GM21360 (cell line): ENCODE measurements around the gene BACH2.
"Not testable (repeated sequence)": the region's sequence is repeated elsewhere in the genome, so short reads cannot be mapped to it uniquely, and the experiment has no call there.

ENCODE experiments used
- ATAC-seq: cut with Tn5 transposase; IDR thresholded peaks from one replicate; pipeline ENCODE4 v1.9.1; 2021; ENCODE audit warnings: mild to moderate bottlenecking, moderate library complexity; ENCODE audit not compliant: unreplicated experiment

The BACH2 gene

DNA sequence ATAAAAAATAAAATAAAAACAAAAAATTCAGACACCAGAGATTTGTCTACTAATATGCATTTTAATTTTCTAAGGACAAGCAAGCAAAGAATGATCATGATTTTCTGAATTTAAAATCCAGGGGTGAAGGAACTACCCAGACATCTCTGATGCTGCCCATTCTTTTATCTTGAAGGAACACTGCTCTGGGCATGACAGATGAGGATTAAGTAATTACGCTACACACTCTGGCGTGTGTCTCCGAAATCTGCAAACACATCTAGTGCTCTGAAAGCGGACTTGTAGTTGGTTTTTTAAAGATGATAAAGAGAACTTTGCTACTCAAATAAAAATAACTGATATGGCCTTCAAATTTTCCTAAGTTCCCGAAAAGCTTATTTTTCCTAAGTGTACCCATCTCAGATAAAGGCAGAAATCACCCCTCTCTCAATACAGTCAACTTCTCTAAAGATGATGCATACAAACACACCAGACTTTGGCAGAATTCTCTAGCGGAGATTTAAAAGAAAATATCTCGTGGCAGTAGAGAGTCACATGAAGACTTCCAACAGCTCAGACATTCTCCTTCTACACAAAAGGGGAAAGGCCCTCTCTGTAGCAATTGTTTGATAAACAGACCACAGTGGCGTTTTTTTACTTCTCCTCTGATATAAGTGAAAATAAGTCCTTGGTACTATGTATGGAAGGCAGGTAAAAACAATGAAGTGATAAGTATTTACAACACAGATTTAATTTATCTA lies 133.8 kb downstream of the BACH2 start:
- no peak for ATAC-seq

DNA sequence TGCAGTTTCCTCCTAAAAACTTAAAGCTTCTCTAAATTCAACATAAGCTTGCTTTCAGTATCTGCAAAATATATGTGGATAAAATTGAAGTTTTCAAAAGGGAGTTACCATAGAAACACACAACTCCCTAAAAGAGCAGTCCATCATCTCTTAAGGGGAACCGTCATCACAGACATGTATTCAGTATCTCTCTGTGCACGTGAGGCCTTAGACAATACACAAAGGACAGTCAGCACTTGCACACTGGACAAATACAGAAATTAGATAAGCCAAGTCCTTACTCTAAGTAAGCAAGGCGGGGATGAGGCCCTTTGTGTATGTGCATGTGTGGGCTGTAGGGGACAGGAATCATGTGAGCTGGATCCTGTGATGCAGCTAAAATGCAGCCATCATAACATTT lies 136.6 kb downstream of the BACH2 start:
- ATAC-seq, result no peak

DNA sequence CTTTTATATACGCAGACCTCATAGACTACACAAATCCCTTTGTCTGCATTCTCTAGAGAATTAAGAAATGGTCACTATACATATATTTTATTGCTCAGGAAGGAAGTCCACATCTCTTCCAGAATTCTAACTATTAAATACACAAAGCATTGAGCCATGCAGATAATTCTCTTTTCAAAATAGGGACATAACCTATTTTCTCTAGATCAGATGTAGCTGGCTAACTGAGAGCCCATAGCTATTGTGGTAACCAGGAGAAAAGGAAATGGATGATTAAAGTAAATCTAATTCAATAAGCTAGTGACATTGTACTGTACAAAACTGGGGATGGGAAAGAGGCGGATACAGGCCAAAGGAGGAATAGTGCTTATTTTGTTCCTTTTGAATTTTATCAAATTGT lies 137.2 kb downstream of the BACH2 start:
- ATAC-seq, result no peak

GRCh38 chr6:90158936-90159335 lies 137.7 kb downstream of the BACH2 start:
- ATAC-seq, result no peak

- no peak for ATAC-seq
Measured at GRCh38 chr6:90157441-90157840, 139.2 kb downstream of the BACH2 start.

- no peak for ATAC-seq
Measured at GRCh38 chr6:90156861-90157260, 139.8 kb downstream of the BACH2 start.

DNA sequence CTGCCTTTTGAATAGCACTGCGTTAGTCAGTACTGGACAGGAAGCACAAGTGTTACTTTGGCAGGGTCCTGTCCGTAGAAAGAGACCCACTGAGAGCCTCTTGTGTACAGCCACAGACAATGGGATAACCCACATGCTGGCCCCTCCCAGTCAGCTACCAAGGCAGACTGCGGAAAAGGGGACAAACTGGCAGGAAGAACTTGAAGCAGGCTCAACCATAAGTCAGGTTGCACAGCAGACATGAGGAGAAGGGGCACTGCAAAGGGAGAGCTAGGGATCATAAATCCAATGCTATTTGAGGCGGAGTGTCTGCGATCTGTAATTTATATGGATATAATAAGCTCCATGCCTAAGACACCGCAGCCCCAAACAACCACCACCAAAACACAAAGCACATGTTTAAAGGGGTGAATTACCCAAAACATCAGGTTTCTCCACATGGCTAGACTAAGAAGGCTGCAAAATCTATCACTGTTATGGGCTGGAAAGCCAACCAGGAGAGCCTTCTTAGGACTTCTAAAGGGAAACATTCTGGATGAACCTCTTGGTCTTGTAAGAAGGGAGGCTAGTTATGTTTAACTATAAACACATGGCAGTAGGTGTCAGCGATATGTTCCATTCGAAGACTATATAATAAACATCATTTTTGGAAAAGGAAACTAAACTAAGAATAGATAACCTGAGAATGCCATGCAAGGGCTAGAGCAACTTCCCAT lies 141.7 kb downstream of the BACH2 start:
- ATAC-seq, result no peak

DNA sequence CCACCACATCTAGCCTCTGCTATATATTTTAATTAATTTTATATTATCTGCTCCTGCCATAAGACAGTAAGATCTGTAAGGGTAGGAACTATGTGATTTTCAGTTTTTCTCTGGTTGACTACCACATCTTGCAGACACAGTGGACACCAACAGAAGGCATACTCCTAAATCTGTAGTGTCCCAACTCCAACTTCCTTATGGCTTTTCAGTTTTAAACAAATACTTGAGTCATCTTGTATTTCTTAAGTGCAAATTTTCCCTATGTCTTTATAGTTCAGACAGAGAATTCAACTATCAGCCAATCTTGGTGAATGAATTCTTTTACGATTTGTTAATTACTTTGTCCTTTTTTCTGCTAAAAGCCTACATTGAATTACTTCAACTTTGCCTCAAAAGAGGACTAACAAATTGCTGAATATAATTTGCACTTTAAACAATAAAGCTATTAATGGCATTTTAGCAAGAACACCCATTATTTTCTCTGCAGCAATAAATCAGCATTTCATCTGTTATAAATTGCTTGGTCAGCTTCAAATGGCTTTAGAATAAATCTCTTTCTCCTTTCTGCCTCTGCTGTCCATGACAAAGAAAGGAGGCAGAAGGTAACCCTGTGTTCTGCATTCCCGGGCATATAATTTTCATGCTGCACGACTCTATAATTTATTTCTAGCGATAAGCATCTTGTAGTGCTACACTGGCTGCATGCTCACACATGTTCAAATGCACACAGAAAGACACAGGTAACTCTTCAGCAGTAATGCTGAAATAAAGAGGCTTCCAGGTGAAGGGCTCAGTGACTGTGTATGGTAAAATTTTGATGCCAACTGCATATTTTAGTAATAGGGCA lies 144.8 kb downstream of the BACH2 start:
- no peak for ATAC-seq

DNA sequence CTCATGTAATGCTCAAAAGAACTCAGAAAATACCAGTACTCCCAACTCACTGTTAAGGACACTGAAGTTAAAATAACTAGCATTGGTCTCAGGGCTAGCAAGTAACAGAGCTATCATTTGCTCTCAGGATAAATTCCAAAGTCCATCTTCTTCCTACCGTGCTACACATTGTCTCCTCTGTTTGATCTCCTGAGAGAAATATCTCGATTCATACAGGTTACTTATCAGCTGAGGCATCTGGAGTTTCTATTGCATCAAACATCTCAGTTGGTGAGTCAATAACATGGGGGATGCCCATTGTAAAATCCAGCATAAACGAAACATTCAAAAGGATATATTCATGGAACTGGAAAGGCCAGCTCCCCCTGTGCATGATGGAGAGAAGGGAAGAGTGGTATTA lies 147.4 kb downstream of the BACH2 start:
- no peak for ATAC-seq

DNA sequence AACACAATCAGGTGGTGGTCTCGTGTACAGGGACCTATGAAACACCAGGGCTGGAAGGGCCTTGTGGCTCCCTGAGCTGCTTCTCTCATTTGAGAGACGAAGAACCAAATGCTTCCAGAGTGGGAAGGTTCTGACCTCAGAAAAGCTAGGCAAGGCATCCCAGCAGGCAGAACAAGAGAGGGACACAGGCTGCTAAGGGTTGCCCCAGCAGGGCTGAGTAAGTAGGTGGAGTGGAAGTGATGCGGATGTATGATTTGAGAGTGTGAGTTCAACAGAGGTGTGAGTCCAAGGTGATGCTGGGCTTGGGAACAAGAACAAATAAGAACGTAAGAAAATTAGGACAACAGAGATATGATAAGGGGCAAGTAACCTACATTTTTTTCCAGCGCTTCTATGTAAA lies 147.8 kb downstream of the BACH2 start:
- no peak for ATAC-seq

DNA sequence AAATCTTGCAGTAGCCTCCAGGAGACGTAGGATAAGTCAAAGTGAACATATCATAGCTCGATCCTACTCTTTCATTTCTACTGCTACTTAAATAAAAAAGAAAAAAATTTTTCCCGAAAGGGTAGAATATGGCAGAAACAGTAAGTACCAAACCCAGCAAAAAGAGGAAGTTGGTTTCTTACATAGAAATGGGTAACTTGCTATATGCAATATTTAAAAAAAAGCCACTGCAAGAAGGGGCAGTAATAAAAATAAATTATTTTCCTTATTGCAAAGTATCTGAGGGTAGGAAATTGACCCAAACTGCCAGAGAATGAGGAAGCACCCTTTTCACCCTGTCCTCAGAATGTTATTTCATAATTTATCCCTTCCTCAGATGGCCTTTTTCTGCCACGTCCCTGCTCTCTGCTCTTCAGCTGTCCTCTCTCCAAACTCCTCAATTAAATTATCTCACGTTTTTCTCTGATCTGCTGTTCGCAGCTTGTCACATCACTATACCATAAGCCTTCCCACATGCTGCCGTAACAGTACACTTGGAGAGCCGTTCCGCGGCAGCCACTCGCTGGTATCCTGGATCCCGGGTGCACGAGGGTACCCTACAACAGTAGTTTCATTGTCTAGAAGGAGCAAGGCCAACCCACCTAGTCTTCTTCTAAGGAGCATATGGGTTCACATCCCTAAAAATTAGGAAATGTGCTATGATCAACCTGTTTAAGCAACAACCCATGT lies 149.6 kb downstream of the BACH2 start:
- ATAC-seq, result no peak

DNA sequence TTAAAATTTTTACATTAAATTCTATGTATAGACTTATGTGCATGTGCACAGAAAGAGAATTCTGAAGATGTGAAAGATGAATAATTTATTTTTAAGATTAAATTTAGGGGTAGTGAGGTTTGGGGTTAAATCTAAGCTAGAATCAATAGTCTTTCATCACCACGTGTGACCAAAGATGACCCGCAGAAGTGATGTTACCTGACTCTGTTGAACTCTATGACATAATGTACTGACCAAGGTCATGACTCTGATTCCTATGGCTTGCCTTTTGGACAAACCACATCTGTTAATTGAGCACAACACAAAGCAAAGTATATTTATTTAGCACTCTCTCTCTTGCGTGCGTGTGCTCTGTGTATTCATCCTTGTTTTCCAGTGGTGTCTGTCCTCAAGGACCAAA lies 150.6 kb downstream of the BACH2 start:
- no peak for ATAC-seq

DNA sequence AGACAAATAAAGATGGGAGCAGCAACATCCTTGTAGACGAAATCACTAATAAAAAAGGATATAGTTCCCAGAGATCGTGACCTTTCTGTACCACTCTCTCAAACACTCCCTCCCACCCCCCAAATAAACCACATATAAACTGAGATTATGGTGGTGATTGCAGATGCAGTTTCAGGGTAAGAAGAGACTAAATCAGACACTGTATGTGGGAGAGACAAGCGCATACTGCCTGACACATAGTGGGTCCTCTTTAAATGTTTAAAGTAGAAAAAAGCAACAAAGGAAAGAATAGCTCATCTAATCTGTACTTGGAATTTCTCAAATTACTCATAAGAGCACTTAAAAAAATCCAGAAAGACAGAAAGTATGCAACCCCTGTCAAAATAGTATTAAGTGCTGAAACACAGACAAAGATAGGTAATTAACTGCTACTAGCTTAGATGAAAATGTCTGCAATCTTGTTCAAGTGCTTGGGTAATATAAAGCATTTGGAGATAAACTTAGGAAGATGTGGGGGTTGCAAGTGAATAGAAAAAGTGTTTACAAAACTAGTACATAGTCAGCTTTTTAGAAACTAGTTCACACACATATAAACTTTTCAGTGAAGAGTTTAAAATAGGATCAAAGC lies 151.6 kb downstream of the BACH2 start:
- no peak for ATAC-seq

- ATAC-seq, result peak; percentile 76
Measured at GRCh38 chr6:90144396-90144795, 152.2 kb downstream of the BACH2 start.

DNA sequence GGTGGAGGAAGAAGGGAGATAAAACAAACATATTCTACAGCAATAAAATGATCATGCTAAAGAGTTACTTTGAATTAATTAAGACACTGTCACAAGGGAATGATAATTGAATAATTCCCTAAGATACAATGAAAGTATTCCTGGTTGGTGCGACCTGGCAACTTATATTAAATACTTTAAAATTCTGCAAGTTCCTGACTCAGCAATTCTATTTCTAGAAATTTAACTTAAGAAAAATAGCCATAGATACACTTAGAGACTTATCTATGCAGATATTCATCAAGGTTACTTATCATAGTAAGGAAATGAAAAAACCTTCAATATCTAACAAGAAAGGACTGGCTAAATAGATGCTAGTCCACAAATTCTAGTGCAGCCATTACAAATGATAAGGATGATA lies 156.0 kb downstream of the BACH2 start:
- no peak for ATAC-seq

DNA sequence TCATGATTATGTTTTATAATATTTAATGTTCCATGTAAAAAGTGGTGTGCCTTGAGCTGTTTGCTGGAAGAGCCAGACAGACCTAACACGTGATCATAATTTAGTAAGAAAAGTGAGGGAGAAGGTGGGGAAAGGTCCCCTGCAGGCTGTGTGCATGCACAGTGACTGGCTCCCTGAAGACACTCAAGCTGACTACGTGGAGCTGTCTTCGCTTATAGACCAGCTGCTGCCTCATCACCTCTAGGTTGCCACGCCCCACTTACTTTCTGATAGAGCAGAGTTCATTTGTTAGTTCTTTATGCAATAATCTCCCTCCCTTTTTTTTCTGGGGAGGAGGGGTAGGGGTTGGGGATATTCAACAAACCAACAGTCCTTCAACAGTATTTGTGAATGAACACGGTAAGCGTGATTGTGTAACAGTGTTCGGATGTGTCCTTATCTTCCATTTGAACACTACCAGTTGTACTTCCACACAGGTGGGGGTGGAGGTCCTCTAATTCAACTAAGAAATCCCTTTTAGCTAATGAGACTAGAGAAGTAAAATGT lies 157.3 kb downstream of the BACH2 start:
- ATAC-seq, result no peak

GRCh38 chr6:90136837-90137568 lies 159.6 kb downstream of the BACH2 start:
- no peak for ATAC-seq

GRCh38 chr6:90136176-90136575 lies 160.5 kb downstream of the BACH2 start:
- ATAC-seq, result no peak

- ATAC-seq, result no peak
Measured at GRCh38 chr6:90135667-90136066, 161.0 kb downstream of the BACH2 start.

DNA sequence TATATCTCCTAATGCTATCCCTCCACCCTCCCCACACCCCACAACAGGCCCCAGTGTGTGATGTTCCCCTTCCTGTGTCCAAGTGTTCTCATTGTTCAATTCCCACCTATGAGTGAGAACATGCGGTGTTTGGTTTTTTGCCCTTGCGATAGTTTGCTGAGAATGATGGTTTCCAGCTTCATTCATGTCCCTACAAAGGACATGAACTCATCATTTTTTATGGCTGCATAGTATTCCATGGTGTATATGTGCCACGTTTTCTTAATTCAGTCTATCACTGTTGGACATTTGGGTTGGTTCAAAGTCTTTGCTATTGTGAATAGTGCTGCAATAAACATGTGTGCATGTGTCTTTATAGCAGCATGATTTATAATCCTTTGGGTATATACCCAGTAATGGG lies 163.0 kb downstream of the BACH2 start:
- not testable (repeated sequence) for ATAC-seq
